Natural killer cell (primary cell): ENCODE results near the gene HLA-DPA1. TPM values are rescaled to one million over a fixed set of nuclear protein-coding genes. Genes with fewer than 3 reads are reported as not detected.
A peak's percentile ranks its signal among the peaks of the same experiment; 100 is the strongest.

ENCODE experiments used
- ATAC-seq, 3 donors: fragments of 150-1000 bp in 2 of 3; fragments of 200-7000 bp in 1 of 3; cut with Tn5 transposase; 1 replicate in 1 of 3; 2 replicates in 2 of 3; pipeline ENCODE4 v1.10.0; 2021; ENCODE audit warnings: mild to moderate bottlenecking in 2 of 3, moderate library complexity in 2 of 3
- DNase-seq, 2 donors: peaks; one replicate each; pipeline versions ENCODE4 v3.0.0 to v3.0.0-alpha.2; 2013 to 2021; ENCODE audit warnings: mixed read lengths in 1 of 2
- H3K27ac ChIP-seq: one replicate; pipeline ENCODE4 v1.5.1; 2013; ENCODE audit warnings: mild to moderate bottlenecking, low read length
- H3K27me3 ChIP-seq: one replicate; pipeline ENCODE4 v1.6.1; 2013; ENCODE audit warnings: low read length; ENCODE audit not compliant: control insufficient read depth, insufficient read depth
- H3K36me3 ChIP-seq: one replicate; pipeline ENCODE4 v1.6.1; 2013; ENCODE audit warnings: low read length; ENCODE audit not compliant: control insufficient read depth, insufficient read depth
- H3K4me1 ChIP-seq: one replicate; pipeline ENCODE4 v1.6.1; 2013; ENCODE audit warnings: low read length; ENCODE audit not compliant: control insufficient read depth, insufficient read depth
- H3K4me3 ChIP-seq: one replicate; pipeline ENCODE4 v1.5.1; 2013; ENCODE audit warnings: low read length
- H3K9me3 ChIP-seq: one replicate; pipeline ENCODE4 v1.6.1; 2013; ENCODE audit warnings: low read length; ENCODE audit not compliant: control insufficient read depth, insufficient read depth
- H3K27ac Mint-ChIP-seq, 2 donors: one replicate each; pipeline ENCODE4 v1.8.0; 2022; ENCODE audit warnings: mild to moderate bottlenecking in 2 of 2, mixed read lengths in 2 of 2, moderate library complexity in 1 of 2
- H3K27me3 Mint-ChIP-seq, 2 donors: one replicate each; pipeline ENCODE4 v1.8.0; 2022; ENCODE audit warnings: low read depth in 2 of 2, mixed read lengths in 2 of 2
- H3K36me3 Mint-ChIP-seq: one replicate; pipeline ENCODE4 v1.8.0; 2022; ENCODE audit warnings: mixed read lengths
- H3K4me1 Mint-ChIP-seq, 2 donors: one replicate each; pipeline ENCODE4 v1.8.0; 2022; ENCODE audit warnings: mixed read lengths in 2 of 2
- H3K4me3 Mint-ChIP-seq: one replicate; pipeline ENCODE4 v1.8.0; 2022; ENCODE audit warnings: mild to moderate bottlenecking, moderate library complexity, mixed read lengths
- H3K9me3 Mint-ChIP-seq, 2 donors: one replicate each; pipeline ENCODE4 v1.8.0; 2022; ENCODE audit warnings: mixed read lengths in 2 of 2
- CTCF ChIP-seq: fragments of 200-600 bp; IDR thresholded peaks from one replicate; pipeline ENCODE4 v1.8.0; 2022; ENCODE audit warnings: antibody characterized with exemption
- WGBS: methylation state at CpG from one replicate; pipeline ENCODE4 v1.1.7; 2013; ENCODE audit warnings: missing lambda C conversion rate; ENCODE audit not compliant: insufficient coverage; 5-methylcytosine and 5-hydroxymethylcytosine counted together
- intact Hi-C: fragments of 100-400 bp; cut with micrococcal nuclease; formaldehyde crosslinking; loops from one replicate; pipeline ENCODE4 v1.14.2; 2022
- total RNA-seq, 4 donors: library from RNA; stranded (reverse); fragments of 120-200 nt in 1 of 4; gene quantifications; one replicate each; pipeline versions ENCODE4 v1.2.3 to v1.2.4, GENCODE V29; 2013 to 2022

Gene HLA-DPA1
- total RNA-seq, 3 donors from 2014 or later (not counting 1 experiment from before 2014, with no cell fraction given): 43.1 to 135 (median 73.5) TPM

DNA sequence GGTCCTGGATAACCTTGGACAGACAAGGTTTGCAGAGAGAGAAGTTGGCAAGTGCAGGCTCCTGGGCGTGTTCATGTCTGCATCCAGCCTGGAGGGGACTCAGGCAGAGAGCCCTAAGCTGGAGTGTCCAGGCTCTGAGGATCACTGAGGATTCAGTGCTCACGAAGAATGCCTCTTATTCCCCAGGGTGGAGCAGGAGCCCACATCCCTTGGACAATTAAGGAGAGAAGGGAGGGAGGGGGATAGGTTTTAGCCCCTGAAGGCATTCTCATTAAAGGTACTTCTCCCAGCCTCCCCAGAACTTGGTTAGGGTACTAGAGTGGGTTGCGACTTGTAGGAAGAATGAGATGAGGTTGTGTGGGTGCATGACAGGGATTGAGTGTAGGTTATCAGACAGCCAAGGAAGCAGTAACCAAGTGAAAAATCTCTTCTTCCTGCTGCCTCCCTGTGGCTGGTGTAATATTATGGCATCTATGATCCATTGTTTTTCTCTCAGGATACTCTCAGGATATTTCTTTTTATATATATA, 3.0 kb upstream of the HLA-DPA1 start:
- Mint-ChIP-seq H3K4me1 (peaks cover 69 to 77% of the 10 kb centered on the region in 2 donors), H3K9me3 (no peaks in the 10 kb centered on the region)

DNA sequence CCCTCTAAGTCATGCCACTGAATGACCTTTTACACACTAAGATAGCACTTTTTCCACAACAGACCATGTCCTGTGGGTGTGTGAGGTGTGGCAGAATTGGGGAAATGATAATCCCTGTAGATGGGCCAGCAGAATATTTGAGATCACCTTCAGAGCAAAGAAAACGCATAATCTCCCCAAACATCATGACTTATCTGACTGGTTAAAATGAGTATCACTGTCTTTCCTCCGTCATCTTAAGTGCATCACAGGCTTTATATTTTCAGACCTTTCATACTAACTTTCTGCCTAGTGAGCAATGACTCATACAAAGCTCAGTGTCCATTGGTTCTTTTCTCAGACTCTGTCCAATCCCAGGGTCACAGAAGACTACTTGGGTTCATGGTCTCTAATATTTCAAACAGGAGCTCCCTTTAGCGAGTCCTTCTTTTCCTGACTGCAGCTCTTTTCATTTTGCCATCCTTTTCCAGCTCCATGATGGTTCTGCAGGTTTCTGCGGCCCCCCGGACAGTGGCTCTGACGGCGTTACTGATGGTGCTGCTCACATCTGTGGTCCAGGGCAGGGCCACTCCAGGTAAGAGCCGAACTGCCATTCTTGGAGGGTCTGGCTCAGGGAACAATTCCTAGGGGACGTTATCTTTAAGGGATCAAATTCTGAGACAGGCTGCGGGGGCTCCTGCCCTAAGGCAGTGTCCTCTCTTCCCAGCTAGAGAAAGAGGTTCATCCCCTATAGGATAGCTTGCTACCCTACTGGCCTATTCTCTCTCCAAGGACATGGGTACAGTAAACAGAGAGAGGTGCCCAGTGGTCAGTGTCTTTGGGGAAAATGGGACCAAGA, 2.3 kb upstream of the HLA-DPA1 start, which contains the start of gene HLA-DPB1:
TSS of gene HLA-DPB1 (plus strand) at position 423 of the 838 bp plus-strand sequence. CDS start at position 475, 52 bp downstream.
- H3K27me3 Mint-ChIP-seq: peaks cover 0 to 9% of the 10 kb centered on the region in 2 donors
- Histone ChIP-seq H3K4me3 (peak within 1 kb of the TSS; percentile 91), H3K27me3 (no peaks in the 10 kb centered on the region), H3K4me1 (peaks cover 56% of the 10 kb centered on the region), H3K9me3 (no peaks in the 10 kb centered on the region), H3K36me3 (peaks cover 3% of the 10 kb centered on the region), H3K27ac (peak within 1 kb of the TSS; percentile 96)
- H3K9me3 Mint-ChIP-seq: no peaks in the 10 kb centered on the region
- TF ChIP-seq CTCF: no peak
- no peaks in the 10 kb centered on the region for H3K36me3 Mint-ChIP-seq
- WGBS: 6% methylated on average over 10 of the region's 10 CpGs
- peak within 1 kb of the TSS; percentile 89 for H3K4me3 Mint-ChIP-seq
- H3K4me1 Mint-ChIP-seq: peaks cover 65 to 73% of the 10 kb centered on the region in 2 donors
- peak in 1 of 2 donors; percentile 89 for DNase-seq
- peak; percentile 92 to 95 (median 92) for ATAC-seq
- H3K27ac Mint-ChIP-seq: peak within 1 kb of the TSS; percentile 79 to 81
- intact Hi-C loops: no loop called here

More for the DNA sequence above, 3.0 kb upstream of the HLA-DPA1 start:
- peak overlapping the region; percentile 91 for H3K4me3 ChIP-seq
- Mint-ChIP-seq H3K36me3 (no peaks in the 10 kb centered on the region), H3K27ac (peak overlapping the region; percentile 79 to 81), H3K4me3 (peak overlapping the region; percentile 89), H3K27me3 (peaks cover 0 to 14% of the 10 kb centered on the region in 2 donors)
- intact Hi-C loops: no loop called here
- 20% methylated on average over 3 of the region's 3 CpGs for WGBS
- peak in 1 of 2 donors; percentile 36 for DNase-seq
- H3K27me3 ChIP-seq: no peaks in the 10 kb centered on the region
- ATAC-seq: no peak
- no peak for TF ChIP-seq CTCF
- H3K36me3 ChIP-seq: peaks cover 8% of the 10 kb centered on the region
- H3K4me1 ChIP-seq: peaks cover 62% of the 10 kb centered on the region
- H3K27ac ChIP-seq: peak overlapping the region; percentile 96
- H3K9me3 ChIP-seq: no peaks in the 10 kb centered on the region

DNA sequence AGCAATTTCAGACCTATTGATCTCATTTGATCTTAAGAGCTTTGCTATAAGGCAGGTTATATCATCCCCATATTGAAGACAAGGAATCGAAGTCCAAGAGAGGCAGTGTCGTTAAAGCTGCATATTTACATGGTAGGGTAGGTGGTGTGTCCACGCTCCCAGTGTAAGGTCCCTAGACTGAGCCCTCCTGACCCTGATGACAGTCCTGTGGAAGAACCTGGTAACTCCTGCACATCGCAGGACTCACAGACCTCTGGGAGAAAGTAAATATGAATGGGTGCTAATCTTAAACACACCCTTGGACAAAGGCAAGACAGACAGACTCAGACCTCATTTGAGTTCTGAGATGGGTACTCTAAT, 1.7 kb upstream of the HLA-DPA1 start:
- Mint-ChIP-seq H3K4me3 (peak overlapping the region; percentile 89), H3K4me1 (peaks cover 59 to 68% of the 10 kb centered on the region in 2 donors), H3K9me3 (no peaks in the 10 kb centered on the region), H3K27me3 (peaks cover 0 to 9% of the 10 kb centered on the region in 2 donors), H3K36me3 (no peaks in the 10 kb centered on the region), H3K27ac (peak overlapping the region; percentile 79 to 81)
- Histone ChIP-seq H3K4me1 (peaks cover 51% of the 10 kb centered on the region), H3K36me3 (peaks cover 3% of the 10 kb centered on the region), H3K4me3 (peak overlapping the region; percentile 91), H3K27me3 (no peaks in the 10 kb centered on the region), H3K9me3 (no peaks in the 10 kb centered on the region), H3K27ac (peak overlapping the region; percentile 96)
- intact Hi-C loops: no loop called here
- DNase-seq (no peak), ATAC-seq (no peak)
- WGBS: 80% methylated on average over 4 of the region's 4 CpGs
- no peak for TF ChIP-seq CTCF
